NCI-H128 (cell line): ENCODE results near the gene SMPD3.
A peak's percentile ranks its signal among the peaks of the same experiment; 100 is the strongest.

Experiments used
- DNase-seq: peaks from one replicate; lab custom pipeline; 2025; ENCODE audit not compliant: unreplicated experiment; lab: John Stamatoyannopoulos, UW

Gene SMPD3

DNA sequence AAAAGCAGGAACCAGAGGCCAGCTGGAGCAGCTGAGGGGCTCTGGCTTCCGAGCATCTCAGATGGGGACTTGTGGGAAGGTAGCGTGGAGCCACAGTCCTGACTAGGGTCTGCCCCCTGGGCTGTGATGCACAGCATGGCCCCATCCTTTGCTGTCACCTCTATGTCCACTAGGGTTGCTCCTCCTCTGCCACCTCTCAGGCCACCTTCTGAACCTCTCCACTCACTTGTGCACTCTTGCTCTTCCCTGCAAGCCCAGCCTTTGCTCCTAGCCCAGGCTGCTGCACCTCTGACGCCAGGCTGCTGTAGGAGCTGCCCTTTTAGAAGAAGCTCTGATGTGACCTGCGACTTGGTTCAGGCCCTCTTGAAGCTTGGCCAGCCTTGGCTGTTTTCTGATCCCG is 24.3 kb upstream of the SMPD3 start:
- no peak for DNase-seq

DNA sequence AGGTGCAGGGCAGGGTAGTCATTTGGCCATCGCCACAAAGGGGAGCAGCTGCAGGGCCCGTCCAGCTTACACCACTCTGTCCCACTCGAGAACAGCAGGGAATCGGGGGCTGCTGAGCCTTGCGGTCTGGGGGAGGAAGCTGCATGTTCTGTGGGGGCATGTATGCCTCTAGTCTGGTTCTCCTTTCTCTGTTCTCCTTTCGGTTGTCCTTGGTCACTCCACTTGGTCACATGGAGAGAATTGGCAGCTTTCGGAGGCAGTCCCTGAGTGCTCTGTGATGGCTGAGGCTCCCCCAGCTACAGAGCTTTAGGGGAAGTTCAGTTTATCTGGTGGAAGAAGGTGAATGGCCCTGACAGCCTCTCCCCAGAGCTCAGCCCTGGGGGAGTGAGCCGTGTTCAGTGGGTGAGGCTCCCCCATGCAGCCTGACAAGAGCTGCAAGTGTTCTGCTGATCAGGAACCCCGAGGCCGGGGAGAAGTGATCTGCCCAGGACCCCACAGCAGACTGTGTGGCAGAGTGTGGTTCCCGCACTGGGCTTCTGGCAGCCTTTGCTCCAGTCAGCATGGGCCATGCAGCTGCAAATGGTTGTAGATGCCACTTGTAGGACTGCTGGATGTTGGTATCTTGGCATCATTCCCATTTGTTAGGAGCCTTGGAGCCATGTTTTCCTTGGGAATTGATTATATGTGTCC is 22.3 kb upstream of the SMPD3 start:
- DNase-seq, result no peak

DNA sequence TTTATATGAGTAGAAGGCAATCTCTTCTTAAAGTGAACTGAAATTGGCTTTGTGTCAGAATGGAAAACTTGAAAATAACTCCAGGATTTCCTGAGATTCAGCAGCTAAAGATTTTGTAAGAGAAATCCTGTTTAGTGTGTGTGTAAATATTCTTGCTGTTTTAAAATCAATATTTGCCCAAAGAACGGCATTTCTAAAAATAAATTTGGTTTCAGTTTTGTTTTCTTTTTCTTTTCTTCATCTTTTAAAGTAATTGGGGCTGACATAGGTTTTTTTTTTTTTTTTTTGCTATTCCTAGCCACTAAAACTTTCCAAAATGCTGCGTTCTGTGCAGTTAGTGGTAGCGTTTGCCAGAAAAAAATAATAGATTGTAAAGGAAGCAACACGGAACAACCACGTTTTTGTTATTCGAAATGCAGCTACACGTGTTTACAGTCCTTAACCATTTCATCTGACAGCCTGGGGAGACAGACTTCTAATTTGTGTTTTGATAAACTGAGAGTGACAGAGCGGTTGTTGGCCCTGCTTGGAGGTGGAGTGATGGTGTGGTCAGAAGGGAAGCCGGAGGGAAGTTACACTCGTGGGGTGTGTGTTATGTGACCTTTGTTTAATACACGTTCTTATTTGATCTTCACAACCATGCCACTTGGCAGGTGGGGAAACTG is 21.6 kb upstream of the SMPD3 start:
- no peak for DNase-seq

DNA sequence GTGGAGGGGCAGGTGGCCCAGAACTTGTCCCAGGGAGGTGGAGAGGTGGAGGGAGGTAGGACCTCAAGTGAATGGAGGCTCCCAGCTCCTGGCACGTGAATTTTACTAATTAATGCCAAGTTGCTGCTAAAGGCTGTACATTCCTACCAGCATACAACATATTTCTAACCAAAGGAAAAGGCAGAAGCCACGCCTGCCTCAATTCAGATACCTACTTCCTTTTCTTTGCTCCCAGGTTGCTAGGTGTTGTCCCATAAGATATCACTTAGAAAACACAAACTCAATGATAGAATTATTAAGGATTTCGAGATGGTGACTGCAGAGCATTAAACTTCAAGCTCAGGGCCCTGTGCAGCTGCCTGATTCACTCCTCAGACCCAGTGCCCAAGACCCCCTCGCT is 20.5 kb upstream of the SMPD3 start:
- DNase-seq, result no peak

DNA sequence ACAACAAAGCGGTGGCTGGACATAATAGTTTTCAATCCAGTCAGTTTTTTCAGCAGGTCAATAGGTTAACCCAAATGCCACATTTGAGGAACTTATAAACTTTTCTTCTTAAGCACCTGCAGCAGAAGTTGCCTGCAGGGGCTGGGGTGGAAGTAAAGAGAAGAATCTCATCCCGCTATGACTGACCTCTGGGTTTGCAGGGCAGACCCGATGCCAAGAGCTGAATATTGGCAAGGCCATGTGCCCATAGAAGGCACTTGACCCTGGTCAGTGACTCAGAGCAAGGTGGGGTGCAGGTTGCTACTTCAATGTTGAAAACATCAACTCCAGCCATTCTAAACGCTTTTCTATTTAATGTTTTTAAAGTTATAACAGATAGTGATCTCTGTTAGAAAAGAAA is 17.9 kb upstream of the SMPD3 start:
- no peak for DNase-seq

DNA sequence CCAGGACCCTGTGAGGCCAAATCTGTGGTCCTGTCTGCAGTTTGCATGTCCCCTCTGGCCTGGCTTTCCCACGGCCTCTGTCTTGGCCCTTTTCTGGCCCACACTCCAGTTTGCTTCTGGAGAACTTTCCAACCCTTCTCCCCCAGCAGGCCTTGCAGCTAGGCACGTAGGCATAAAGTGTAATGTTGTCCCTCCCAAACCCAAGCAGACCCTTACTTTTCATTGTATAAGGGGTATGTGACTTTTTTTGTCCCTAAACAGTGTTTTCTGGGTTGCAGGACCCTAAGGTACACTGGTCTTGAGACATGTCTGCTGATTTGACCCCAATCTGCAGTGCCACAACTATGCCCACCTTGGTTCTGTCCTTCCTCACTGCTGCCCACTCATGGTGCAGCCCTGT is 15.6 kb upstream of the SMPD3 start:
- no peak for DNase-seq

DNA sequence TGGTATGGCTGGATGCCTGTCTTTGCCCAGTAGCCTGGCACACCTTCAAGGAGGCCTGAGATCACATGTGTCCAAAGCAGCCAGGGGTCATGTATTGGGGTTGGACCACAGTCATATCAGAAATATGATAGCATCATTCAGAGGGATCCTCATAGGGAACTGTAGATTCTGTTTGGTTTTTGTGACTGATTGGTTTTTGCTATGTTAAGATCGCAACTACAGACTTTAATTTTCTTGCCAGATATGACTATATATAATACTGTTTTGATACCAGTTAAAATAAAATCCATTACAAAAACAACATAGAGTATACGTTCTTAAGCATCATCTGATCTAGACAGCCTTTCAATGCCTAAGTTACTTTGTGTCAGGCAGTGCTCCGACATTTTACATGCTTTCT is 11.8 kb upstream of the SMPD3 start:
- DNase-seq, result no peak

DNA sequence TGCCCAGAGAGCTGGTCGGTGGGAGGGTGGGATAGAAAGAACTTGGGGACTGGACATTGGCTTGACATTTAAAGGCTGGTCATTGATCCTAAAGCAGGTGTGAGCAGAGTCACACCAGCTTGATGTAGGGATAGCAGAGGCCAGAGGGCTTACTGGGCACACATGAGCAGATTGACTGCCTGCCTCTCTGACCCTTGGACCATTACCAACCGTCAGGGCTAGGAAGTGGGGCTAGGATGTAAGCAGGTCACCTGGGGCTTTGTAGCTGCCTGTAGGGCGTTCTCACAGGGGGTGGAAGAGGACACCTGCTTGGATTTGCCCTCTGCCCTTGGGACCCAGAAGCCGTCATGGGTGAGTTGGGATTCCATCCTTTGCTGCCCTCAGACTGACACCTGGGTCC is 11.1 kb upstream of the SMPD3 start:
- DNase-seq, result no peak

DNA sequence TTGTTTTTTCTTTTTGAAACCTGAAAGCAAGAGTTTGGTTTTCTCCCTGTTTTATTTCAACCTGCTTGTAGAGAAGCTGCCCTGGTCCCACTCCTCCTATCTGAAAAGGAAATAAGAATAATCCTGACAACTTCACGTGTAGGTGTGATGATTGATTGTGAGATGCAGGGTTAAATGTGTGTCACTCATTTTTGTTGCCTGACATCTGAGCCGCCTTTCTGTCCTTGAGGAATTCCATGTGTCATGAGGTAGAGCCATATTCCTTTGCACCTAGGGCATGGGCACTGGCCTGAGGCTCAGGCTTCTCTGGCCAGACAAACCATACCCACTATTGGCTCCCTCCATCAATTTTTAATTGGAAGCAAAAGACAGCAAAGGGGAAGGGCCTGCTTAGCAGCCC is 10.2 kb upstream of the SMPD3 start:
- no peak for DNase-seq

DNA sequence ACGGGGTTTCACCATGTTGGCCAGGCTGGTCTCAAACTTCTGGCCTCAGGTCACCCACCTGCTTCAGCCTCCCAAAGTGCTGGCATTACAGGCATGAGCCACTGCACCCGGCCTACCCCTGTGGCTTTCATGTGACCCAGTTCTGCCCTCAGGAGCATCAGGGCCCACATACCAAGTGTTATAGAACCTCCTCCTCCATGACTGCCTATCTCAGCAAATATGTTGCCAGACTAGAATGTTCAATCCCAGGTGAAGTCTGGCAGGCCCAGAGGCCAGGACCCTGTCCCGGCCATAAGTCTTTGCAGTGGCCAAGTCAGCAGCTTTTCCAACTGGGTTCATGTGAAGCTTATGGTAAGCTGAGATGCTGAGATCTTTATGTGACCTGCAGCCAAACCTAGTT is 9.8 kb upstream of the SMPD3 start:
- no peak for DNase-seq

DNA sequence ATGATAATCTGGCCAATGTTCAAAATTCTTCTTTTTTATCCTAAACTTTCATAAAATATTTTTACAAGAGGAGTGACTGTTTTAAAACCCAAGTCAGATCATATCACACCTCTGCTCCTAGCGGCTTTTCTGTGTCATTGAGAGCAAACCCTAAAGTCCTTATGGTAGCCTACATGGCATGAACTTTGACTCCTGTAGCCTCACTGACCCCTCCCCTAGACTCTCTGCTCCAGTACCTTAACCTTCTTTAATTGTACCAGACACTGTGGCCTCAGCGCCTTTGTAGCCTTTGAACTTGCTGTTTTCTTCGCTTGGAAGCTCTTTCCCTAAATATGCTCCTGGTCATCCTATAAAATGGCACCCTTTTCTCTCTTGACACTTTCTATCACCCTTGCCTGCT is 7.3 kb upstream of the SMPD3 start:
- no peak for DNase-seq

DNA sequence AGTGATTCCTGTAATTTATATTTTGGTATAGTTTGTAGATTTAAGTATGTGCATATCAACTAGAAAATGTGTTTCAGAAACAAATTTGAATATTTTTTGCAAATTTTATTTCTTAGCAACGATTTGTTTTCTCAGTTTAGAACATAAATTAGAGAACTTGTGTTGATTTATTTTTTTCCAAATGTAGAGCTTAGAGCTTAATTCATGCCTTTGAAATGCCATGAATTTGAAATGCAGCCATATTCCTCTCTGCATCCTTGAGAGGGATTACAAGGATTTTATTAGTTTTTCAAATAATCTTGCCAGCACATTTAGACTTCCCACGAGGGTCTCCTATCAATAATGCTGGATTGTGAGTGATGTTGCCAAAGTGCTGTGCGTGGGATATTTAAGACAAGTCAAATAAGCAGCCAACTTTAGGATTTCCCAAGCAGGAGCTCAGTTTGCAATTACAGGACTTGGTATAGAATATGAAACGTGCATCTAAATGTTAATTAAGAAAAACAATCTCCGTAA is 6.7 kb upstream of the SMPD3 start:
- DNase-seq, result no peak

DNA sequence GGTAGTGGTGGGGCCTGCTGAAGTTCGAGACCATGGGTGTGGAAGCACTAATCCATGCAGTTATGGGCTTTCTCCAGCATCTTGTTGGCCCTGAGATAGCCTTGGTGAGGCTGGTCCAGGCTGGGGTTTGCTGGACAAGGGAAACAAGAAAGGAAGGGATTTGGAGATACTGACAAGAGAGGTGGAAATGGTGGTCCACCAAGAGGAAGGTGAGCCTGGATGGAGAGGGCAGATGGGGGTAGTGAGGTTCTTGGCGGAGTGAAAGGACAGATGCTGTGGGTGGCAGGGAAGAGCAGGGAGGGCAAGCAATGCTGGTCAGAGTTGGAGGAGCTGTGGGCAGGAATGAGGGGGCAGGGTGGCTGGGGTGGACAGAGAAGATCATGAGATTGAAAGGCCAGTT is 5.5 kb upstream of the SMPD3 start:
- no peak for DNase-seq

DNA sequence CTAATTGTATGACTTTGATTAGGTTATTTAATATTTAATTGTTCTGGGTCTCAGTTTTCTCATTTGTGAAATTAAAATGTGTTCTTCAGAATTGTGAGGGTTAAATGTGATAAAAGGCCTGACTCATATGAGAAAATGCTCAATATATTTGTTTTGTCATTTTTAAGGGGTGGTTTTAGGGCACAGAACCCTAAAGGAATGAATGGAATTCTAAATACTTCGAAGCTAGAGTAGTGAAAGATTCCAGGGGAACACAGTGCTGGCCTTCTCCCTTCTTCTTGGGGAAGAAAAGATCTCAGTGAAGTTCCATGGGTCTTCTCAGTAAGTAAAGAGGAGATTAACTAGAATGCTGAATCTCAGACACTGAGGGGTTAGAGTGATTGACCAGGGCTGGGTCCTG is 3.9 kb upstream of the SMPD3 start:
- no peak for DNase-seq

DNA sequence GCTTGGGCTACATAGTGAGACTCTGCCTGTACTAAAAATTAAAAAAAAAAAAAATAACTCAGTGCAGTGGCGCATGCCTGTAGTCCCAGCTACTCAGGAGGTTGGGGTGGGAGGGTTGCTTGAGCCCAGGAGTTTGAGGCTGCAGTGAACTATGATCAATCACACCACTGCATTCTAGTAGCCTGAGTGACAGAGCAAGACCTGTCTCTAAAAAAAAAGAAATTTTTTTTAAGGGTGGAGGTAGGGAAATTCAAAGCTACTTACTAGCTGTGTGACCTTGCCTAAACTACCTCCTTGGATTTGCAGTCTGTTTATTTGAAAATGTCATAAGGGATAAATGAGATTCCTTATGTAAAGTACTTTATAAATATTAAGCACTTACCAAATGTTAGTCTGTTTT is 3.4 kb upstream of the SMPD3 start:
- no peak for DNase-seq

DNA sequence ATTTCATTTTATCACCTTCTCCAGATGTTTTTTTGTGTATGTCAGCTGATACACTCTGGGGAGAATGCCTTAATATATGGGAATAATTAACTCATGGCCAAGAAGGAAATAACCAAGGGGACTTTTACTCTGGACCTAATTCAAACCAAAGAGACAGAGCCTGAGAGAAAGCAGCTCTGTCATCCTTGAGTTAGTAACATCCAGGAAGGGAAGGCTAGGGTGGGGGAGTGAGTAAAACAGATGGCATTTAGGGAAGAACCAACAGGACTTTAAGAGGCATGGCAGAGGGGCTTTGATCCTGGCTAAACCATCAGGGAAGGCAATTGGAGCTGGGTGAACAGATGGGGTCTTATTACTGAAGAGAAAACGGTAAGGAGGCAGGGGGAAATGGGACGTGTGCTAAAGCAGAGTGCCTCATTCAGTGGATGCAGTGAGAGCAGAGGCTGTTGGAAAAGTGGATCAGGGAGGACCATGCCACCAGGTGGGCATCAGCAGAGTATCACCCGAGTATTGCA is 2.5 kb upstream of the SMPD3 start:
- no peak for DNase-seq

DNA sequence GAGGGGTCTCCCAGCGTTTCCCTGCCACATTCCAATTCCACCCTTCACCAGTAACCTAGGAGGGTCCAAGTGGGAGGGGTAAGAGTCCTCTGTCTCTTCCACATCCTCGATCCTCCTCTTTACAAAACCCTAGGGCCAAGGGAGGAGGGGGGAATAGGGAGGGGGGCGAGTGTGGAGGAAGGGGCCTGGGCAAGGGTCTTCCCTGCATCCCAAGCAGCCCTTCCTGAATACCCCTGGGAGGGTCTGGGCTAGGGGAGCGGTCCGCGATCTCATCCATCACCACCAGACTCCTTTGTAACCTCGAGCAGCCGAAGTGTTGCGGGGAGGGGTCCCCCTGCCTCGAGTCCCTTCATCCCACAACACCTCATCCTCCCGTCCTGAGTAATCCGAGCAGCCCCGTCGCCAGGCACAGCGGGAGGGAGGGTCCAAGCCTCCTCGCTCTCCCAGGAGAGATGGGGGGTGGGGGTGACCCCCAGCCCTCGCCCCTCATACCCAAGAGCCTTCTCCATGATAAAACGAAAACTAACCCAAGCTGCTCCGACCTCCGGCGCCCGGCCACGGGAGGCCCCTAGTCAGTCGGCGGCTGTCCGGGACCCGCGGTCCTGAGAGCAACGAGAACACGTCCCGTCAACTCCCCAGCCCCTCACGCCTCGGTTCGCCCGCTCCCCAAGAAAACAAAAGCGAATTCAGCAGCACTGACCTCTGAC is 502 bp downstream of the SMPD3 start:
- no peak for DNase-seq

DNA sequence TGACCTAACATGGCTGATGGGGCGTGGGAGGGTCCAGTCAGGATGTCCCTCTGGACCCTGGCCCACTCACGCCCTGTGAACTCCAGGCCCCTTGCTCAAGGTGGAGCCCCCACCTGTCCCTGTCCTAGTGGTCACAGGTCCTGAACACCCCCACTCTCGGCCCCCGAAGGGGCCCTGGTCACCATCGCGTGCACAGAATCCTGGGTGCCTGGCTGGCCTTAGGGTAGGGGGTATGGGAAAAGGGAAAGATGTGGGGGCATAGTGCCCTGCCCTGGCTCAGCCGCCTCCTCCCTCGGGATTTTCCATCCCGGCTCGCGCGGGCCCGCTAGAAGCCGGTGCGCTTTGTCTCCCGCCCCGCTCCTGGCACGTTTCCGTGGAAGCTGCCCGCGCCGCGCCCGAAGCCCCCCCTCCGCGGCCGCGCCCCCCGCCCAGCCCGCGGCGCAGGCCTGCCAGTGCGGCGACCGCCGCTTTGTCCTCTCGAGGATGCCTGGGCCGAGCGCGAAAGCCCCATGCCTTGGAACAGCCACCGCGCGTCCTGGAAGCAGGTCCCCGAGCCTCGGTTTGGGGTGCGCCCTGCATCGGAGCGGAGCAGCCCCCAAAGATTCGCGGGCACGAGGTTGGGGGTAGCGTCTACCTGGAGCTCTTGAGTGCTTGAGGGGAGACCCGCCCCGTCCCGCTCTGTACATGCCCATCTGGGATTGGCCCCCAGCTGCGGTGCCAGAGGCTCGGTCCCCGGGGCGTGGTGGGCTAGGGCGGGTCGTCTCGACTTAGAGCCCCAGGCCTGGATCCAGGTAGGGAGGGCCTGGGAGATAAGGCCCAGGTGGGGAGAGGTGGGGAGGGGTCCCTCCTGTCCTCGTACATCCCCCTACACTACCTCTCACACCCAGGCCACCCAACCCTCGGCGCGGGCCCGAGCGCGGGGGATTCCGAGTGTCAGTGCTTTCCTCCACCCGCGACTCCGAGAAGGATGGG is 1.3 kb downstream of the SMPD3 start:
- no peak for DNase-seq

DNA sequence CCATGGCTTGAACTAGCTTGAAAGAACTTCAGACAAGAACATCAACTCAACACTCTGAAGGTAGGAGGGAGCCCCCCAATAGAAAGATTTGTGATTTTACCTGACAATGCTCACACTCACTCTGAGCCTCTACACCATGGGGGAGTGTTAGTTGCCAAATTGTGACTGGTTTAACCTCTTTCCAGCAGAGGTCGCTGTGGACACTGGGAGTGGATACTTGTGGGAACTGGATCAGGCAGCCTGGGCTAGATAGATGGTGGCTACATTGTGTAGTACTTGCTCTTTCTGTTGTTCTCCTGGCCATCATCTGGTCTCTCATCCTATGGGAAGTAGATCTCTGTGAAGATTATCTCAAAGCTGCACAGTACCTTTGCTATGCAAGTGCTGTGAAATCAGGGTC is 2.9 kb downstream of the SMPD3 start:
- DNase-seq, result peak; percentile 59

DNA sequence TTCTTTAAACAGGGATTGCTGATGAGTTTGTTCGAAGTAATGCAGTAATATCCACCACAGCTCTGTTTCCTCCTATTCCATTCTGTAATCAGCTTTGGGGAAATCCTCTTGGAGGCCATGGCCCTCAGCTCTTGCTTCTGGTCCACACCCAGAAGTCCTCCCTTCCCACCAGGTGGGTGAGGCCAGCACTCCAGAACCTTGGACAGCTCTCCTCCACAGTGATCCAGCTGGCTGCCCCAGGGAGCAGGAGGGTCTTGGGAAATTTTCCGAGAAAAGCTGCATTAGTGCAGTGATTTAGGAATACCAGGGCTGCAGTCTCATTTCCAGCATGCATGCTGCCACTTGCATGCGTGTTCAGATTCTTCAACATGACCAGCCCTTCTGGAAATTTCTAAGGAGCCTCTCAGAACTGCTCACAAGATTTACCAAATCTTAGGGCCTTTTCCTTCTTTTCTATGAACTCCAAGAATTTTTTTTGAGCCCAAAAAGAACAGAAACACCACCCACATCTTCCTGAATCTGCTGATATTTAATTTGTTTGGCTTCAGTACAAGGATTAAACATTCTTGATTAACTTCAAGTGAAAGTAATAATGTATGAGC is 4.2 kb downstream of the SMPD3 start:
- no peak for DNase-seq

DNA sequence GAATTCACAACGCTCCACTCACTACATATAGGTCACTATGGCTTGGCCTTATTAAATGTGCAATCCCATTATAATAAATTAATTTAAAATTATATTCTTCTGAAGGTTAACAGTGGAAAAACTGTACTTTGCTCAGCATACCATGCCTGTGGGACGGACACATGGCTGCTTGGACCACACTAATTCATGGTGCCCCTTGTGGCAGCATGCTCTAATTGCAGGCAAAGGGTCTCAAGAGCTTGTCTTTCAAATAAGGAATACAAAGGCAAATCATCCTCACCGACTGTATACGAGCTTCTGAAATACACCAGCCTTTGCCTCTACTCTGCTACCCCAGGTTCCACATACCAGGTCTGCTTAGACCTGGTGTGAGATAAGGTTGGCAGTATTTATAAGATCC is 11.7 kb downstream of the SMPD3 start:
- DNase-seq, result no peak
